Activated naive CD8-positive, alpha-beta T cell treated with anti-CD3 and anti-CD28 coated beads, Interleukin-2, amount 50 U/mL, for 24 hours (primary cell): ENCODE measurements around the gene ARHGAP21.

ENCODE experiments used
- ATAC-seq: fragments of 150-1000 bp; cut with Tn5 transposase; one replicate; pipeline ENCODE4 v1.10.0; 2021
- DNase-seq: peaks from one replicate; pipeline ENCODE4 v3.0.0; 2021
- H3K27ac Mint-ChIP-seq: one replicate; pipeline ENCODE4 v1.8.0; 2021; ENCODE audit warnings: mild to moderate bottlenecking, mixed read lengths
- H3K27me3 Mint-ChIP-seq: one replicate; pipeline ENCODE4 v1.8.0; 2021; ENCODE audit warnings: mixed read lengths
- H3K36me3 Mint-ChIP-seq: one replicate; pipeline ENCODE4 v1.8.0; 2021; ENCODE audit warnings: low read depth, mixed read lengths
- H3K4me1 Mint-ChIP-seq: one replicate; pipeline ENCODE4 v1.8.0; 2021; ENCODE audit warnings: mixed read lengths
- H3K4me3 Mint-ChIP-seq: one replicate; pipeline ENCODE4 v1.8.0; 2021; ENCODE audit warnings: mild to moderate bottlenecking, moderate library complexity, mixed read lengths
- H3K9me3 Mint-ChIP-seq: one replicate; pipeline ENCODE4 v1.8.0; 2021; ENCODE audit warnings: mixed read lengths

The ARHGAP21 gene

DNA sequence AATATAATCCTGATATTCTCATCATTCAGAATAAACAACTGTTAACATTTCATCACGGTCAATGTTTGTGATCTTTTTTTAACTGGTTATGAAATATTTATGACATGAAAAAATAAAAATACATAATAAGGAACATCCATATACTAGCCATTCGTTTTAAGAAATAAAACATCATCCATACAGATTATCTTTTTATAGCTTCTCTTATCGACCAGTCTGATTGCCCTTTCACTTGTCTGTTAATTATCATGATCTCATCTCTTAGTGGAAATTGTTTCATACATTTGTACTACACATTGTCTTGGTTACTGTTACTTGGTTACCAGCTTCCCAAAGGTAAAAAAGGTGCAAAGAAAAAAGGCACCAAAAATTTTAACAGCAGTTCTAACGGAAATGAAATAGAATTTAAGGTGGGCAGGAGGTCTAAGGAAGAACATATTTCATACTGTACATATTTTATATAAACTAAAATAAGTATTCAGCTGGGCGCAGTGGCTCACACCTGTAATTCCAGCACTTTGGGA lies 8.4 kb downstream of the ARHGAP21 start:
- ATAC-seq (no peak), DNase-seq (no peak)
- Mint-ChIP-seq H3K9me3 (no peaks in the 10 kb centered on the region), H3K27me3 (no peaks in the 10 kb centered on the region), H3K4me3 (no peak overlapping the region), H3K36me3 (no peaks in the 10 kb centered on the region), H3K4me1 (peaks cover 5% of the 10 kb centered on the region), H3K27ac (no peak overlapping the region)

DNA sequence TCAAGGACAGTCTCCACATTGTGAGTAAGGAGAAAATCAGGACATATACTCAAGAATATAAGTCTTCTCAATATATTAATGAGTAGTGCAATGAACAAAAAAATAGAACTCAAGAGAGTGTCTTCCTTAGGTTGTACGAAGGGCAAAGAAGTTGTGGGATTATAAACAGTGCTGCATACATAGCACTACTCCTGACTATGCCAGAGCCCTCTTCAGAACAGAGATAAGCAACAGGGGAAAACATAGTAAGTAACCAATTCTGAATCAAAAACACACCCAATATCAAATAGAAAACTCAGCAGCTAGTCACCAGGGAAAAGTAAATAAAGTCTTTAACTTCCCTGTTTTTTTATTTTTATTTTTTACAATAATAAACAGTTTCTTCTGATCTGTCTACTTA lies 10.6 kb downstream of the ARHGAP21 start:
- Mint-ChIP-seq H3K27me3 (no peaks in the 10 kb centered on the region), H3K4me3 (no peak overlapping the region), H3K4me1 (peaks cover 4% of the 10 kb centered on the region), H3K36me3 (no peaks in the 10 kb centered on the region), H3K27ac (no peak overlapping the region), H3K9me3 (no peaks in the 10 kb centered on the region)
- ATAC-seq, result no peak
- no peak for DNase-seq

DNA sequence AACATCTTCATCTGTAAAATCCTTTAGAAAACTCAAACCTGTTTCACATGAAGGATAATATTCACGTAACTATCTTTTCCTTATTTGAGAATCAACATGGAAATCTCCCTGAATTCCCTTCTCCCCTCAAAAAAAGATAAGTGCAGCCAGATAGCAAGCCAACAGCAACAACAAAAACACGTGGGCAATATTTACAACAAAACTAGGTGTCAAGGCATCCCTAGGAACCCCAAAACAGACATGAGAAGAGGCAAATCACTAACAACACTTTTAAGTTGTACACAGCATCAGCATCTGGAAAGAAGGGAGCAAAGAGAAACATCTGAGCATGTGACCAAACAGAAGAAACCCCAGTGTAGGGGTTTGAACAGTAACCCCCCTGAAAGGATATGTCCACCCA lies 12.2 kb downstream of the ARHGAP21 start:
- H3K27me3 Mint-ChIP-seq, result no peaks in the 10 kb centered on the region
- H3K36me3 Mint-ChIP-seq, result no peaks in the 10 kb centered on the region
- peaks cover 4% of the 10 kb centered on the region for H3K4me1 Mint-ChIP-seq
- no peak overlapping the region for H3K27ac Mint-ChIP-seq
- no peak overlapping the region for H3K4me3 Mint-ChIP-seq
- DNase-seq, result no peak
- H3K9me3 Mint-ChIP-seq, result no peaks in the 10 kb centered on the region
- ATAC-seq, result no peak

DNA sequence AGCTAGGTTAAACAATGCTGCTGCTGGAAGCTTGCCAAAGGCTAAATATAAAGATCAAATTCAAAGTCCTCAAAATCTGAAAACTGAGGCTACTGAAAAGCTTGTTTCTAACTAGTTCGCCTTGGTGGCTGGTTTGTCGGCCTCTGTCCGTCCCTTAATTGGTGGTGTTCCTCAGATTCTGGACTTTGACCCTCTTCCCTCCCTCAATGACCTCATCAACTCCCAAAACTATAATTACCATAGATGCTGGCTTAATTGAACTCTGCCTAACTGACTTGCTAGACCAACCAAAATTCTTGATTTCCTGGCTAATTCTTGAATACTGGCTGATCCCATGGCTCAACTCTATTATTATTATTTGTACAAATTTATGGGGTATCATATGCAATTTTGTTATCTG lies 15.6 kb downstream of the ARHGAP21 start:
- Mint-ChIP-seq H3K27me3 (no peaks in the 10 kb centered on the region), H3K36me3 (no peaks in the 10 kb centered on the region), H3K9me3 (no peaks in the 10 kb centered on the region), H3K4me1 (peaks cover 4% of the 10 kb centered on the region), H3K4me3 (no peak overlapping the region), H3K27ac (no peak overlapping the region)
- ATAC-seq (no peak), DNase-seq (no peak)

DNA sequence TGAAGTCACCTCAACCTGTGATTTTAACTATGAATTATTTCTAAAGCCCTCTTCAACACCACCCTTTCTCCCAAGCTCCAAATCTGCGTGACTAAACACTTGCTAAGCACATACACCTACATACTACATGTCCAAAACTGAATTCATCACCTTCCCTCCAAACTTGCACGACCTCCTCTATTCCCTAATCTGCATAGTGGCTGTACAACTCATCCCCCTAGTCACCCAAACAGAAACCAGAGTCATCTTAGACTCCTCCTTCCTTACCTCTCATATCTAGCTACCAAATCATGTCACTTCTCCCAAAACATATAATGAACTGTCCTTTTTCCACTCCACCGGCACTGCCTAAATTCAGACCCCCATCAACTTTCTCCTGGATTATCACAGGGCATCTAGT lies 16.2 kb downstream of the ARHGAP21 start:
- ATAC-seq (peak; percentile 95), DNase-seq (no peak)
- Mint-ChIP-seq H3K36me3 (no peaks in the 10 kb centered on the region), H3K27me3 (no peaks in the 10 kb centered on the region), H3K4me1 (peaks cover 3% of the 10 kb centered on the region), H3K9me3 (no peaks in the 10 kb centered on the region), H3K27ac (no peak overlapping the region), H3K4me3 (no peak overlapping the region)

DNA sequence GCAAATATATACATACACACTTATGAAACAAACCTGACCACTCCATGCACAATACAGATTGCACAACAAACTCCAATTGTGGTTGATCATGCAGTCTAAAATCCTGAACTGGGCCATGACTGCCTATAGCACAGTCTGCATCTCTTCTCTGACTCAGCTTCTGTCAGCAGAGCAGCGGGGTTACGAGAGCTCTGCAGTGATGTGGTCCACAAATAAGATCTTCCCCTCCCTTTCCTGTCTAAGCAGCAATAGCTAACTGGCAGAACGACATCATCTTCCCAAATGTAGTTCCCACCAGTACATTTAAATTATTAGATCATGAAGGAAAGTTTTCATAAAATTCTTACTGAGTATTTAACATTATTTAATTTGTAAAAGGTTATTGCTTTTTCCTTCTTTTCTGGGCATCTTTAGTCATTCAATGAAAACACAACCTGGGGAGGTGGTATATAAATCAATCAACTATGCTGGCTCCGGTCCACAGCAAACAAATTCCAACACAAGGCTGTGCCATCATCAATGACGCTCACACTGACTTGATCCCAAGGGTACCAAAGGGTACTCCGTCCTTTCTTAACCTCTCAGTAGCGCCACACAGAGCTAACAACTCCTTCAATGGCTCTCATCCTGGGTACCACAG lies 17.1 kb downstream of the ARHGAP21 start:
- no peaks in the 10 kb centered on the region for H3K27me3 Mint-ChIP-seq
- DNase-seq, result peak; percentile 19
- H3K4me3 Mint-ChIP-seq, result no peak overlapping the region
- H3K4me1 Mint-ChIP-seq, result peaks cover 6% of the 10 kb centered on the region
- H3K9me3 Mint-ChIP-seq, result no peaks in the 10 kb centered on the region
- no peaks in the 10 kb centered on the region for H3K36me3 Mint-ChIP-seq
- ATAC-seq, result peak; percentile 84
- H3K27ac Mint-ChIP-seq, result no peak overlapping the region

DNA sequence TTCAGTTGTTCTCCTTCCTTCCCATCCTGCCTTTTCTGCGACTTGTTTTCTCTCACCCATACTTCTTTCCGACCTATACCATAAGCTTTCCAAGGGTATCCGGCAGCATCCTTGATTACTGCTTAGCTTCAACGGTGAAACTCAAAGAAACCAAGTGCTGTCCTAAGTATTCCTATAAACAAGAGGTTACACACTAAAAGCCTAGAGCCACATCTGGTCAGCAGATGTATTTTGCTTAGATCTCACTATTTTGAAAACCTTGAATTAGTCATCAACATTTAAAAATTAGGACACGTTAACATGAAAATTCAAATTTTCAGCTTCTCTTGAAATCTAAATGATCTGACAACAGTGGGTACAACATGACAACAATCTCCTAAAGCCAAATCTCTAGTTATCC lies 20.0 kb downstream of the ARHGAP21 start:
- H3K9me3 Mint-ChIP-seq, result no peaks in the 10 kb centered on the region
- H3K4me1 Mint-ChIP-seq, result peaks cover 7% of the 10 kb centered on the region
- H3K4me3 Mint-ChIP-seq, result no peak overlapping the region
- H3K27me3 Mint-ChIP-seq, result no peaks in the 10 kb centered on the region
- no peaks in the 10 kb centered on the region for H3K36me3 Mint-ChIP-seq
- ATAC-seq, result no peak
- DNase-seq, result no peak
- H3K27ac Mint-ChIP-seq, result no peak overlapping the region

DNA sequence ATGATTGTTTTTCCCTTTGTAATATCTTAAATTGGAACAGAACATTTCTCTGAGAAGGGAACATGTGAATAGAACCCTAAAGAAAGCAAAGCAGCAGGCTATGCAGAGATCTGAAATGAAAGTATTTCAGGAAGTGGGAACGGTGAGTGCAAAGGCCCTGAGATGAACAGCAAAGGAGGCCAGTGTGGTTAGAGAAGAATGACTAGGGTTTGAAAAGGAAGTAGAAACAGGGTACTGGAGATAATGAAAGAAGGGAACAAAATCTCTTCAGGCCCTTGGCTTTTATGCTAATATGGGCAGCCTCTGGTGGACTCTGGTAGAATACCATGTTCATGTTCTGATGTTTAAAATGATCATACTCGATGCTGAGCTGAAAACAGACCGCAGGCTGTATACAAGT lies 22.2 kb downstream of the ARHGAP21 start:
- DNase-seq, result no peak
- no peaks in the 10 kb centered on the region for H3K36me3 Mint-ChIP-seq
- H3K27me3 Mint-ChIP-seq, result no peaks in the 10 kb centered on the region
- no peak overlapping the region for H3K4me3 Mint-ChIP-seq
- no peaks in the 10 kb centered on the region for H3K9me3 Mint-ChIP-seq
- peaks cover 7% of the 10 kb centered on the region for H3K4me1 Mint-ChIP-seq
- ATAC-seq, result peak; percentile 80
- H3K27ac Mint-ChIP-seq, result peak overlapping the region; percentile 31

DNA sequence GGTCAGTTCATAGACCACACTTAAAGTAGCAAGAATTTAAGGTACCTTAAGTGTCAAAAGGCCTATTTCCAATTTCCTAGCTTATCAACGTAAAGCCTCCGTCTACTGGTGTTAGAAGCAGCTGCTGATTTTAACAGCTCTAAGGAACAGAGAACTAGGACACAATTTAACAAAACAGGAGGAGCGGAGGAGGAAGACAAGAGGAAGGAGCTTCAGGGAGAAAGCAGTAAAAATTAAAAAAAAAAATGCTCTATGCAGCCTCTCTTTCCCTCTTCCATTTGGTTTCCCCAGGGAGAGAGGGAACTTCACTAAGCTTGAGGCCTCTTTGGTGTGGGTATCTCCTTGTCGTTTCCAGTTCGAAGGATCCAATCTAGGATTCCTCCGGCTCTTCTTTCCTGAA lies 22.7 kb downstream of the ARHGAP21 start:
- peaks cover 7% of the 10 kb centered on the region for H3K4me1 Mint-ChIP-seq
- no peaks in the 10 kb centered on the region for H3K36me3 Mint-ChIP-seq
- no peak overlapping the region for H3K4me3 Mint-ChIP-seq
- H3K27ac Mint-ChIP-seq, result no peak overlapping the region
- H3K27me3 Mint-ChIP-seq, result no peaks in the 10 kb centered on the region
- ATAC-seq (no peak), DNase-seq (no peak)
- H3K9me3 Mint-ChIP-seq, result no peaks in the 10 kb centered on the region

DNA sequence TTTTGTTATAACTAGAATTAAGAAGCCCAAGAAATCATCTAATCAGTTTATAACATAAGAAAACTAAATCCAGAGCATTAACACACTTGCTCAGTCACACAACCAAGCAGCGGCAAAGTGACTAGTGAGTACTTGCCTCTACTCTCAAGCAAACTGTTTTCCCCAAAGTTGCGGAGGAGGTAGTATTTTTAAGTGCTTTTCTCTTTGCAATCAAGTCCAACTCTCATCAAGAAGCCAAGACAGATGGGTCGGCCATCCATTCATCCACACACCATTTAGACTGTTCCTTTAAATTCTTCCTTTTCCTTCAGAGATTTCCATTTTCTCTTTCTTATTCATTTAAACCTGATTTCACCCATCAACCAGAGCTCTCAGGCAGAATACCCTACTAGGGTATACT lies 25.4 kb downstream of the ARHGAP21 start:
- Mint-ChIP-seq H3K27me3 (no peaks in the 10 kb centered on the region), H3K9me3 (no peaks in the 10 kb centered on the region)
- no peak for ATAC-seq

DNA sequence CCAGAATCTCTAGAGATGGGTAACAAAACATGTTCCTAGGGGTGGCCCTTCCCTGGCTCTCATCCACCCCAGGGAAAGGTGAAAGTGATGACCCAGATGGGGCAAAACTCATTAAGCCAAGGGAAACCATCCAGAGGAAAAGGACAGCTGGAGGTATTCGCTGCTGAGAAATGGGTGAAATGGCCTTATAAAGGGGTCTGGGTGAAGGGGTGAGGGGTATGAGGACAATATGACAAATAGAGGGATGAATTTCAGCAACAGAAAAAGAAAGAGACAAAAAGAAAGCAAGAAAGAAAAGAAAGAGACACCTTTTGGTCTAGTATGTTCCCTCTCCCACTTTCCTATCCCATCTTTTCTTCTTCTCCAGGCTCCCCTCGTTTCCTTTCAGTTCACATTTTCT lies 26.6 kb downstream of the ARHGAP21 start:
- no peak for DNase-seq
- H3K4me3 Mint-ChIP-seq, result no peak overlapping the region
- no peak for ATAC-seq
- H3K27me3 Mint-ChIP-seq, result no peaks in the 10 kb centered on the region
- no peaks in the 10 kb centered on the region for H3K9me3 Mint-ChIP-seq
- H3K36me3 Mint-ChIP-seq, result no peaks in the 10 kb centered on the region
- no peak overlapping the region for H3K27ac Mint-ChIP-seq
- H3K4me1 Mint-ChIP-seq, result peaks cover 7% of the 10 kb centered on the region

More for the DNA sequence above, 25.4 kb downstream of the ARHGAP21 start:
- H3K36me3 Mint-ChIP-seq, result no peaks in the 10 kb centered on the region
- H3K4me1 Mint-ChIP-seq, result peaks cover 7% of the 10 kb centered on the region
- H3K4me3 Mint-ChIP-seq, result no peak overlapping the region
- no peak for DNase-seq
- no peak overlapping the region for H3K27ac Mint-ChIP-seq

DNA sequence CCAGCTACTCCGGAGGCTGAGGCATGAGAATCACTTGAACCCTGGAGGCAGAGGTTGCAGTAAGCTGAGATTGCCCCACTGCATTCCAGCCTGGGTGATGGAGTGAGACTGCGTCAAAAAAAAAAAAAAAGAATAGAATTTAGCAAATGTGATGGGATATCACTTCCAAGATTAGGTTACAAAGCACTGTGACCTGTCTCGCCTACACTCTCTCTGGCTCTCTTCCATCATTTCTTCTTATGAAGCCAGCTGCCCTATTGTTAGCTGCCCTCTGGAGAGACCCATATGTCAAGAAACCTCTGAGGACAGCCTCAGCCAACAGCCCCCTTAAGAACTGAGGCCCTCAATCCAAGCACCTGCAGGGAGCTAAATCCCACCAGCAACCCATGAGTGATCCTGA lies 28.2 kb downstream of the ARHGAP21 start:
- Mint-ChIP-seq H3K27me3 (no peaks in the 10 kb centered on the region), H3K27ac (no peak overlapping the region)
- ATAC-seq, result no peak

DNA sequence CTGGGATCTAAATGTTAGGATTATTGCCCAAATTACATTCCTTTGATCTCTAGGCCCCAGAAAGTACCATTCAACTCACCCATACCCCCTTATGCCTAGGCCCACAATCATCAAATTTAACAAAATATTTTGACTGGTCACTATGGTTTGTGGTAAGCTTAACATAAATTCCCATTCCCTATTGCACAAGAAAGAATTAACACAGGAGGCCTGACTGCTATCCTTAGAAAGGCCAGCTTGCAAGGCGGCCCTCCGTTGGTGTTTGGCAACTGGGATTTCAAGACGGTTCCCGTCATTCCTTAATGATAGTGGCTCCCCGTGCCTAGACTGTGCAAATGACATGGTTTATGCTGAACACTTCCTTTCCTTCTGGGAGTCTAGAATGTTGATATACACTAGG lies 29.6 kb downstream of the ARHGAP21 start:
- Mint-ChIP-seq H3K4me3 (no peak overlapping the region), H3K4me1 (peaks cover 2% of the 10 kb centered on the region), H3K27me3 (no peaks in the 10 kb centered on the region), H3K36me3 (no peaks in the 10 kb centered on the region), H3K27ac (no peak overlapping the region), H3K9me3 (no peaks in the 10 kb centered on the region)
- ATAC-seq (no peak), DNase-seq (no peak)

More for the DNA sequence above, 28.2 kb downstream of the ARHGAP21 start:
- no peak overlapping the region for H3K4me3 Mint-ChIP-seq
- no peak for DNase-seq
- no peaks in the 10 kb centered on the region for H3K9me3 Mint-ChIP-seq
- no peaks in the 10 kb centered on the region for H3K36me3 Mint-ChIP-seq
- no peaks in the 10 kb centered on the region for H3K4me1 Mint-ChIP-seq

DNA sequence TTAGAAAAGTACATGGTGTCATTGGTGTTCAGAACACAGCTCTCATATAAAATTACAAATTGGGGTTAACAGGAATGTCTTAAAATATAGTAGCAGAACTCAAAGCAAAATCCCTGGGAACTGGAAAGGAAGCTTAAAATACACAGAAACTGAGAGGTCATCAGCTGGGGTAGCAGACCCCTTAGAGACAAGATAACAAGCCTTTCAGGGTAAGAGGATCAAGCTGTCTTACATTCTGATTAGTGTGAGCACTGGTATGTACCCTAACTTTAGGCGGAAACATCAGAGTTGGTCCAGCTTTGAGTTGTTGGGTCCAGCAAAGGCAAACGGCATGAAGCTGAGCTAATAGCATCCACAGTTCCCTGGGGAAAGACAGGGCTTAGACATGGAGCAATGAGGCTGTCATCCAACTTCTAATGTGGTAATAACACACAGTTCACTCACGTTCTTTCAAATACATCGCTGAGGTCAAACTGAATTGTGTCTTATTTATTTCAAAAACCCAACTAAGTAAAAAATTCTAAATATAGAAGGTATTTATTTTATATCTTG lies 32.6 kb downstream of the ARHGAP21 start:
- Mint-ChIP-seq H3K9me3 (no peaks in the 10 kb centered on the region), H3K4me1 (peaks cover 4% of the 10 kb centered on the region), H3K27ac (no peak overlapping the region), H3K4me3 (no peak overlapping the region), H3K27me3 (no peaks in the 10 kb centered on the region), H3K36me3 (no peaks in the 10 kb centered on the region)
- ATAC-seq, result no peak
- no peak for DNase-seq

DNA sequence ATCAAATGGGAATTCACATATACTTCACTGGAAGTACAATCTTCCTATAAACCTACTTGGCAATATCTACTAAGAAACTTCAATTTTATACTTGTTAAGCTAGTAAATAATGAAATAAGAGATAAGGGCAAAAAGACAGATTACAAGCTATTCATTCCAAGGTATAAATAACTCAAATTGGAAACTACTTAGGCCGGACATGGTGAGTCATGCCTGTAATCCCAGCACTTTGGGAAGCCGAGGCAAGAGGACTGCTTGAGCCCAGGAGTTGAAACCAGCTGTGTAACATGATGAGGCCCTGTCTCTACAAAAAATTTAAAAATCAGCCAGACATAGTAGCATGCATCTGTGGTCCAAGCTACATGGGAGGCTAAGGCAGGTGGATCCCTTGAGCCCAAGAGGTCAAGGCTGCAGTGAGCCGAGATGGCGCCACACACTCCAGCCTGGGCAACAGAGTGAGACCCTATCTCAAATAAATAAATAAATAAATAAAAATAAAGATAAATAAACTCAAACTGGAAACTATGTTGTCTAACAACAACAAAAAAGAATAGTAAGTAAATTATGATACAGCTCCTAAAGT lies 37.6 kb downstream of the ARHGAP21 start:
- no peak overlapping the region for H3K4me3 Mint-ChIP-seq
- H3K4me1 Mint-ChIP-seq, result peaks cover 4% of the 10 kb centered on the region

More for the DNA sequence above, 37.6 kb downstream of the ARHGAP21 start:
- no peaks in the 10 kb centered on the region for H3K9me3 Mint-ChIP-seq
- H3K27me3 Mint-ChIP-seq, result no peaks in the 10 kb centered on the region
- no peak overlapping the region for H3K27ac Mint-ChIP-seq
- DNase-seq (no peak), ATAC-seq (no peak)
- no peaks in the 10 kb centered on the region for H3K36me3 Mint-ChIP-seq
